SU-DHL-6 (cell line): ENCODE measurements around the gene TUBA4A.

Source experiments
- EZH2phosphoT487 ChIP-seq: fragments of 200-600 bp; sonication (generic), shearing (Covaris generic); conservative IDR thresholded peaks from 2 replicates; pipeline ENCODE4 v1.6.1; 2018; ENCODE audit warnings: mild to moderate bottlenecking, antibody characterized with exemption, low read length, moderate library complexity, mixed read lengths
- TF ChIP-seq, protein P1 (sequence below): fragments of 200-600 bp; sonication (generic); IDR thresholded peaks from one replicate; pipeline ENCODE4 v1.5.1; 2017; ENCODE audit warnings: antibody characterized with exemption, mild to moderate bottlenecking, low read length, moderate library complexity; ENCODE audit not compliant: insufficient read depth, poor library complexity, severe bottlenecking

DNA sequence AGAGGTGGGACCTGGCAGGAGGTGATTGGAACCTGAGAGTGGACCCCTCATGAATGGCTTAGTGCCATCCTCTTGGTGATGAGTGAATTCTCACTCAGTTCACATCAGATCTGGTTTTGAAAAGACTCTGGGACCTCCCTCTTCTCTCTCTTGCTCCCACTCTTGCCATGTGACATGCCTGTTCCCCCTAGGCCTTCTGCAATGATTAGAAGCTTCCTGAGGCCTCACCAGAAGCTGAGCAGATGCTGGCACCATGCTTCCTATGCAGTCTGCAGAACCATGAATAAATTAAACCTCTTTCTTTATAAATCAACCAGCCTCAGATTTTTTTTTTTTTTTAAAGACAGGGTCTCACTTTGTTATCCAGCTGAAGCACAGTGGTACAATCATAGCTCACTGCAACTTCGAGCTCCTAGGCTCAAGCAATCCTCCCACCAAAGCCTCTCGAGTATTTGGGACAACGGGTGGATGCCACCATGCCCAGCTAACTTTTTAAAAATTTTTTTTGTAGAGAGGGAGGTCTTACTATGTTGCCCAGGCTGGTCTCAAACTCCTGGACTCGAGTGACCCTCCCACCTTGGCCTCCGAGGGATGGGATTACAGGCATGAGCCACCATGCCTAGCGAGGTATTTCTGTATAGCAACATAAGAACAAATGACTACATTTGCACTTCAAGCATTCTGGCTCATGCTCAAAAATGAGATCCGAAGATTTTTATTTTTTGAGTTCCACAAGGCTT is 49.1 kb downstream of the TUBA4A start:
- TF ChIP-seq, protein P1, sequence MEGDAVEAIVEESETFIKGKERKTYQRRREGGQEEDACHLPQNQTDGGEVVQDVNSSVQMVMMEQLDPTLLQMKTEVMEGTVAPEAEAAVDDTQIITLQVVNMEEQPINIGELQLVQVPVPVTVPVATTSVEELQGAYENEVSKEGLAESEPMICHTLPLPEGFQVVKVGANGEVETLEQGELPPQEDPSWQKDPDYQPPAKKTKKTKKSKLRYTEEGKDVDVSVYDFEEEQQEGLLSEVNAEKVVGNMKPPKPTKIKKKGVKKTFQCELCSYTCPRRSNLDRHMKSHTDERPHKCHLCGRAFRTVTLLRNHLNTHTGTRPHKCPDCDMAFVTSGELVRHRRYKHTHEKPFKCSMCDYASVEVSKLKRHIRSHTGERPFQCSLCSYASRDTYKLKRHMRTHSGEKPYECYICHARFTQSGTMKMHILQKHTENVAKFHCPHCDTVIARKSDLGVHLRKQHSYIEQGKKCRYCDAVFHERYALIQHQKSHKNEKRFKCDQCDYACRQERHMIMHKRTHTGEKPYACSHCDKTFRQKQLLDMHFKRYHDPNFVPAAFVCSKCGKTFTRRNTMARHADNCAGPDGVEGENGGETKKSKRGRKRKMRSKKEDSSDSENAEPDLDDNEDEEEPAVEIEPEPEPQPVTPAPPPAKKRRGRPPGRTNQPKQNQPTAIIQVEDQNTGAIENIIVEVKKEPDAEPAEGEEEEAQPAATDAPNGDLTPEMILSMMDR = no peak
- TF ChIP-seq EZH2phosphoT487 = no peak
